Measurements from ENCODE around the gene C1QTNF6.

C1QTNF6 gene

GRCh38 chr22:37193629-37194191, 5.7 kb upstream of the C1QTNF6 start:
- DNase-seq (peak; percentile 65), ATAC-seq (peak; percentile 53)
- H3K4me3 Mint-ChIP-seq, result peak overlapping the region; percentile 55
- peaks cover 54% of the 10 kb centered on the region for H3K4me1 Mint-ChIP-seq
- H3K36me3 Mint-ChIP-seq (ENCODE audit: low read depth), result peaks cover 8% of the 10 kb centered on the region
- peaks cover 7% of the 10 kb centered on the region for H3K9me3 Mint-ChIP-seq
- no peaks in the 10 kb centered on the region for H3K27me3 Mint-ChIP-seq
- peak overlapping the region; percentile 84 for H3K27ac Mint-ChIP-seq

- no peak for ATAC-seq
- no peaks in the 10 kb centered on the region for H3K27me3 Mint-ChIP-seq
- H3K4me3 Mint-ChIP-seq, result no peak overlapping the region
- H3K27ac Mint-ChIP-seq, result no peak overlapping the region
- DNase-seq, result no peak
- peaks cover 56% of the 10 kb centered on the region for H3K4me1 Mint-ChIP-seq
- H3K9me3 Mint-ChIP-seq, result peaks cover 7% of the 10 kb centered on the region
- peaks cover 7% of the 10 kb centered on the region for H3K36me3 Mint-ChIP-seq (ENCODE audit: low read depth)
Measured at GRCh38 chr22:37192741-37193140, 4.7 kb upstream of the C1QTNF6 start.

- H3K9me3 Mint-ChIP-seq, result peaks cover 7% of the 10 kb centered on the region
- H3K27ac Mint-ChIP-seq, result no peak overlapping the region
- no peak overlapping the region for H3K4me3 Mint-ChIP-seq
- H3K27me3 Mint-ChIP-seq, result no peaks in the 10 kb centered on the region
- DNase-seq (no peak), ATAC-seq (no peak)
- peaks cover 57% of the 10 kb centered on the region for H3K4me1 Mint-ChIP-seq
- H3K36me3 Mint-ChIP-seq (ENCODE audit: low read depth), result peaks cover 7% of the 10 kb centered on the region
Measured at GRCh38 chr22:37192204-37192603, 4.2 kb upstream of the C1QTNF6 start.

DNA sequence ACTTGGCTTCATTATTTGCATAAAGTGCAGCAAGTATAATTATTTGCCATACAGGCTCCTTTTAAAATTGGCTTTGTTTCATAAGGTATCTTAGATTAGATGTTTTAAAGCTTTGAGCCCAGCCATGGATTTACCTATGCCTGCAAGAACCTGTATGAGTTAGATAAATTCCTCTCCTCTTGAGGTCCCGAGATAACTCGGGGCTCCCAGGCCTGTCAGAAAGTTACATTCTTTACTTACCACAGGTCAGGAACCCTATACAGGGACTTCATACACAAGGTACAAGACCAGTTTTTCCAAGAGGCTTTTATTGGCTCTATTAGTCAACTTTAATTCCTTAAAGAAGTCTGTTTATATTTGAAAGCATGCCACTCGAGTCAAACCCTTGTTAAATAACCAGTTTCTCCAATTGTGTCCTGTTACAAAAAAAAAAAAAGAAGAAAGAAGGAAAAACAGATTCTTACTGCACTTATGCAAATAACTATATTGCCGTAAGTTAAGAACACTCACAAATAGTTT, 2.3 kb upstream of the C1QTNF6 start:
- Mint-ChIP-seq H3K36me3 (ENCODE audit: low read depth) (peaks cover 7% of the 10 kb centered on the region), H3K4me3 (no peak overlapping the region), H3K27me3 (no peaks in the 10 kb centered on the region), H3K4me1 (peaks cover 66% of the 10 kb centered on the region), H3K9me3 (peaks cover 7% of the 10 kb centered on the region), H3K27ac (no peak overlapping the region)
- no peak for ATAC-seq
- DNase-seq, result no peak

- peaks cover 7% of the 10 kb centered on the region for H3K36me3 Mint-ChIP-seq (ENCODE audit: low read depth)
- peaks cover 61% of the 10 kb centered on the region for H3K4me1 Mint-ChIP-seq
Measured at GRCh38 chr22:37188901-37189466, 937 bp upstream of the C1QTNF6 start.

DNA sequence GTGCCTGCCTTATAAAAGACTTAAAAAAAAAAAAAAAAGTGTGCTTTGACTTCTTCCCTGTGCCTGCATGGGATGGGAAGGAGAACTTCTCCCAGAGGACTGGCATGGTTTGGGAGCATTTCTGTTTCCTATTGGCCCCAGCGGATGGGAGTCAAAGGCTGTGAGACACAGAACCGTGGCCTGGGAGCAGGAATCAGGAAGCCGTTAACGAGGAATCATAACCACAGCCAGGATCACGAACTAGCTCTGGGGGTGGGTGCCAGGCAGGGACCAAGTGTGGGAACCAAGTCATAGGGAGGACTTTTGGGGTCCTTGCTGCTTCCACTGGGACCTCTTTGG, 526 bp downstream of the C1QTNF6 start:
- no peaks in the 10 kb centered on the region for H3K27me3 Mint-ChIP-seq
- DNase-seq (no peak), ATAC-seq (no peak)
- H3K4me1 Mint-ChIP-seq, result peaks cover 54% of the 10 kb centered on the region
- peaks cover 1% of the 10 kb centered on the region for H3K9me3 Mint-ChIP-seq
- H3K27ac Mint-ChIP-seq, result no peak overlapping the region
- no peak overlapping the region for H3K4me3 Mint-ChIP-seq
- H3K36me3 Mint-ChIP-seq (ENCODE audit: low read depth), result peaks cover 7% of the 10 kb centered on the region

More at GRCh38 chr22:37188901-37189466, 937 bp upstream of the C1QTNF6 start:
- ATAC-seq (no peak), DNase-seq (no peak)
- Mint-ChIP-seq H3K27me3 (no peaks in the 10 kb centered on the region), H3K9me3 (peaks cover 7% of the 10 kb centered on the region), H3K4me3 (no peak overlapping the region), H3K27ac (no peak overlapping the region)

DNA sequence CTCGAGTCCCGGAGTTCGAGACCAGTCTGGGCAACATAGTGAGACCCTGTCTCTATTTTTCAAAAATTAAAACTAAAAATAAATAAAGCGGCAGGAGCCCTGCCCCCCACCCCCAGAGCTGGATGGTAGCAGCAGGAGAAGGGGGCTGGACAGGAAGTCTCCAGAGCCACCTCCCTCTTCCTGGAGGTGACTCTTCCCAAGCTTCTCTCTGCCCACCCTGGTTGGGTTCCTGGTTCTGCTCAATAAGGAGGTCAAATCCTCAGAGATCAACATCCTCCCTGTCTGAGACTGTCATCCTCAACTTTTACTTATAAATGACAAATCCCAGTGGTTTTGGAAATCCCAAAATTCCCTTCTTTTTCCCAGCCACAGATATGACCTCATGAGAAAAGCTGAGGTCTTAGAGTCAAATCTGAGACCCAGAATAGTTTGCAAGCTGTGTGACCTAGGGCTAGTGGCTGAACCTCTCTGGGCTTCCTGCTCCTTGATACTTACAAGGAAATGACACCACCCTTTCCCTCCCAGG, 987 bp downstream of the C1QTNF6 start:
- ATAC-seq (no peak), DNase-seq (no peak)
- Mint-ChIP-seq H3K36me3 (ENCODE audit: low read depth) (peaks cover 7% of the 10 kb centered on the region), H3K9me3 (no peaks in the 10 kb centered on the region), H3K27me3 (no peaks in the 10 kb centered on the region), H3K4me1 (peaks cover 52% of the 10 kb centered on the region), H3K27ac (peak overlapping the region; percentile 82), H3K4me3 (no peak overlapping the region)

- Mint-ChIP-seq H3K36me3 (ENCODE audit: low read depth) (peaks cover 7% of the 10 kb centered on the region), H3K4me1 (peaks cover 54% of the 10 kb centered on the region), H3K27ac (peak overlapping the region; percentile 82), H3K4me3 (peak overlapping the region; percentile 63), H3K9me3 (no peaks in the 10 kb centered on the region), H3K27me3 (no peaks in the 10 kb centered on the region)
- ATAC-seq (peak; percentile 77), DNase-seq (peak; percentile 47)
Measured at GRCh38 chr22:37186228-37186996, 1.6 kb downstream of the C1QTNF6 start.

GRCh38 chr22:37185646-37186227, 2.3 kb downstream of the C1QTNF6 start:
- H3K4me1 Mint-ChIP-seq, result peaks cover 54% of the 10 kb centered on the region
- ATAC-seq, result no peak

GRCh38 chr22:37184816-37185541, 3.1 kb downstream of the C1QTNF6 start:
- H3K4me3 Mint-ChIP-seq, result no peak overlapping the region
- DNase-seq (no peak), ATAC-seq (no peak)
- H3K27ac Mint-ChIP-seq, result no peak overlapping the region
- H3K9me3 Mint-ChIP-seq, result no peaks in the 10 kb centered on the region
- H3K36me3 Mint-ChIP-seq (ENCODE audit: low read depth), result peaks cover 2% of the 10 kb centered on the region
- peaks cover 54% of the 10 kb centered on the region for H3K4me1 Mint-ChIP-seq
- H3K27me3 Mint-ChIP-seq, result no peaks in the 10 kb centered on the region

More at GRCh38 chr22:37185646-37186227, 2.3 kb downstream of the C1QTNF6 start:
- Mint-ChIP-seq H3K9me3 (no peaks in the 10 kb centered on the region), H3K27me3 (no peaks in the 10 kb centered on the region), H3K4me3 (no peak overlapping the region), H3K27ac (peak overlapping the region; percentile 82), H3K36me3 (ENCODE audit: low read depth) (peaks cover 6% of the 10 kb centered on the region)
- DNase-seq, result no peak

- no peak for ATAC-seq
Measured at GRCh38 chr22:37184380-37184755, 3.7 kb downstream of the C1QTNF6 start.

DNA sequence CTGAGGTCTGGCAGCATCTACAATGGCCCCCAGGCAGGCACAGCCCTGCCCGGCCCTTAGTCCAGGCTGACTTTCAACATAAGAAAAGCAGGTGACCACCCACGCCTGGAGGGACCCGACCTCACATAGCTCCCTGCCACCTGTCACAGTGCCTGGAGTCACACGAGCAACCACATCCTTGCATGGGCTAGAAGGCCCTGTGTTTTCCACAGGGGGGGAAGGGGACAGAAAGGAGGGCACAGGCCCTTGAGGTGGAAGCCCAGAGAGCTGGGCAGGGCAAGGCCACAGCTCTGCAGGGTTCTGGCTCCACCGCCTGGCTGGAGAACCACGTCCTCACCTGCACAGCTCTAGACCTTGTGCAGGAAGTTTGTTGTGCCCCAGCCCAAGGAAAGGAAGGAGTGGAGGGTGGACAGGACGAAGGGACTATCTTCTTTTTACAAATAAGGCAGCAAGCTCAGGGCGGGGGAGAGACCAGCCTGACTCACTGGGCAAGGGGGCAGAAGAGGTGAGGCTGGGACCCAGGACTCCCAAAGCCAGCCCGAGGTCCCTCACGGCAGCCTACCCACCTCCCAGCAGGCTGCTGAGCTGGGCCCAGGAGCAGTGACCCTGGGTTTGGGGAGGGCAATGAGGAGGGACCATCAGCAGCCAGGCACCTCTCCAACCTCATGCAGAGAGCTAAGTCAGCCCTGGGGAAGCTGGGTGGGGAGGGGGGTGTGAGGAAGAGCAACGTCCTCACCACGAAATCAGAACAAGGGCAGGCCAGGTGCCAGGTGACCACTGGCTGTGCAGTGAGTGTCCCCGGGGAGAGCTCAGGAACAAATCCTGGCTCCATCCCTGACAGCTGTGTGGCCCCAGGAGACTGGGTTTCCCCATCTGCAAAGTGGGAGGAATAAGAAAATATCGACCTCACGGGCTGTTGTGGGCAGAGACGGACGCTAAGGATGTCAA, 4.3 kb downstream of the C1QTNF6 start:
- H3K36me3 Mint-ChIP-seq (ENCODE audit: low read depth), result no peaks in the 10 kb centered on the region
- H3K9me3 Mint-ChIP-seq, result no peaks in the 10 kb centered on the region
- ATAC-seq, result no peak

More at GRCh38 chr22:37184380-37184755, 3.7 kb downstream of the C1QTNF6 start:
- no peak overlapping the region for H3K27ac Mint-ChIP-seq
- DNase-seq, result no peak
- H3K4me3 Mint-ChIP-seq, result no peak overlapping the region
- no peaks in the 10 kb centered on the region for H3K27me3 Mint-ChIP-seq
- H3K4me1 Mint-ChIP-seq, result peaks cover 53% of the 10 kb centered on the region
- H3K9me3 Mint-ChIP-seq, result no peaks in the 10 kb centered on the region
- peaks cover under 1% of the 10 kb centered on the region for H3K36me3 Mint-ChIP-seq (ENCODE audit: low read depth)

DNA sequence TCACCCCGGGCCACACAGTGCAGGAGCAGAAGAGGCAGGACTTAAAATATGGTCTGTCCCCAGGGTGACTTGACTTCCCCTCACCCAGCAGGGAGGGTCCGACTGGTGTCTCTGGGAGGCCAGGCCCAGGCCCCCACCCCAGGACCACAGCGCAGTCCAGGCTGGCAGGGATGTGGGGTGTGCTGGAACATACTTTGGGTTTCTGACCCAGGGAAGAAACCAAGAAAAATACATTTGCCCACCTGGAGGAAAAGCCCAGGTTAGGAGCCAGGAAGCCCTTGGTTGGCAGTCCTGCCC, 5.2 kb downstream of the C1QTNF6 start:
- Mint-ChIP-seq H3K4me1 (peaks cover 40% of the 10 kb centered on the region), H3K36me3 (ENCODE audit: low read depth) (no peaks in the 10 kb centered on the region), H3K27ac (no peak overlapping the region), H3K27me3 (no peaks in the 10 kb centered on the region), H3K4me3 (no peak overlapping the region), H3K9me3 (no peaks in the 10 kb centered on the region)
- no peak for DNase-seq
- no peak for ATAC-seq

More for the DNA sequence above, 4.3 kb downstream of the C1QTNF6 start:
- H3K4me1 Mint-ChIP-seq, result peaks cover 47% of the 10 kb centered on the region
- no peaks in the 10 kb centered on the region for H3K27me3 Mint-ChIP-seq
- DNase-seq, result no peak
- H3K27ac Mint-ChIP-seq, result no peak overlapping the region
- H3K4me3 Mint-ChIP-seq, result no peak overlapping the region

Data from activated naive CD8-positive, alpha-beta T cell treated with anti-CD3 and anti-CD28 coated beads, Interleukin-2, amount 50 U/mL, for 24 hours (primary cell).